IPS-18c (cell line): Measurements from ENCODE around the gene LRRC10B.

Experiments used
- H3K4me3 ChIP-seq: 2 replicates; pipeline ENCODE4 v1.7.0; 2013; ENCODE audit warnings: low read depth, mild to moderate bottlenecking, low read length, moderate library complexity; ENCODE audit not compliant: insufficient read depth
- H3K9me3 ChIP-seq: one replicate; pipeline ENCODE4 v1.6.1; 2013; ENCODE audit warnings: mild to moderate bottlenecking, low read length, moderate library complexity; ENCODE audit not compliant: control insufficient read depth, insufficient read depth

LRRC10B gene

GRCh38 chr11:61534933-61535839 lies 26.6 kb downstream of the LRRC10B start:
- Histone ChIP-seq H3K4me3 (no peak overlapping the region), H3K9me3 (no peaks in the 10 kb centered on the region)

- Histone ChIP-seq H3K9me3 (no peaks in the 10 kb centered on the region), H3K4me3 (no peak overlapping the region)
These were observed 27.6 kb downstream of the LRRC10B start for GRCh38 chr11:61535998-61536675.

- Histone ChIP-seq H3K4me3 (no peak overlapping the region), H3K9me3 (no peaks in the 10 kb centered on the region)
These were observed 28.2 kb downstream of the LRRC10B start for GRCh38 chr11:61536676-61537270.

- Histone ChIP-seq H3K9me3 (no peaks in the 10 kb centered on the region), H3K4me3 (no peak overlapping the region)
These were observed 28.8 kb downstream of the LRRC10B start for GRCh38 chr11:61537326-61537725.

GRCh38 chr11:61538636-61538961 lies 30.1 kb downstream of the LRRC10B start:
- H3K4me3 ChIP-seq: no peak overlapping the region

GRCh38 chr11:61539006-61539405 lies 30.5 kb downstream of the LRRC10B start:
- no peaks in the 10 kb centered on the region for H3K9me3 ChIP-seq
- H3K4me3 ChIP-seq: no peak overlapping the region

More at GRCh38 chr11:61538636-61538961, 30.1 kb downstream of the LRRC10B start:
- no peaks in the 10 kb centered on the region for H3K9me3 ChIP-seq

GRCh38 chr11:61539831-61540357 lies 31.3 kb downstream of the LRRC10B start:
- Histone ChIP-seq H3K4me3 (no peak overlapping the region), H3K9me3 (no peaks in the 10 kb centered on the region)

GRCh38 chr11:61540528-61540927 lies 32.0 kb downstream of the LRRC10B start:
- Histone ChIP-seq H3K4me3 (no peak overlapping the region), H3K9me3 (no peaks in the 10 kb centered on the region)

GRCh38 chr11:61541598-61541997 lies 33.0 kb downstream of the LRRC10B start:
- no peaks in the 10 kb centered on the region for H3K9me3 ChIP-seq
- H3K4me3 ChIP-seq: no peak overlapping the region

- H3K9me3 ChIP-seq: no peaks in the 10 kb centered on the region
- H3K4me3 ChIP-seq: no peak overlapping the region
These were observed 33.5 kb downstream of the LRRC10B start for GRCh38 chr11:61542024-61542461.

- no peaks in the 10 kb centered on the region for H3K9me3 ChIP-seq
These were observed 34.2 kb downstream of the LRRC10B start for GRCh38 chr11:61542705-61543104.

GRCh38 chr11:61543606-61544306 lies 35.2 kb downstream of the LRRC10B start:
- H3K4me3 ChIP-seq: no peak overlapping the region
- H3K9me3 ChIP-seq: no peaks in the 10 kb centered on the region

More at GRCh38 chr11:61542705-61543104, 34.2 kb downstream of the LRRC10B start:
- no peak overlapping the region for H3K4me3 ChIP-seq

- H3K9me3 ChIP-seq: no peaks in the 10 kb centered on the region
- no peak overlapping the region for H3K4me3 ChIP-seq
These were observed 35.9 kb downstream of the LRRC10B start for GRCh38 chr11:61544466-61544865.

GRCh38 chr11:61545341-61545740 lies 36.8 kb downstream of the LRRC10B start:
- H3K9me3 ChIP-seq: no peaks in the 10 kb centered on the region
- no peak overlapping the region for H3K4me3 ChIP-seq

GRCh38 chr11:61545921-61546320 lies 37.4 kb downstream of the LRRC10B start:
- H3K9me3 ChIP-seq: no peaks in the 10 kb centered on the region

GRCh38 chr11:61546663-61547062 lies 38.1 kb downstream of the LRRC10B start:
- no peak overlapping the region for H3K4me3 ChIP-seq
- no peaks in the 10 kb centered on the region for H3K9me3 ChIP-seq

More at GRCh38 chr11:61545921-61546320, 37.4 kb downstream of the LRRC10B start:
- no peak overlapping the region for H3K4me3 ChIP-seq

GRCh38 chr11:61547246-61547645 lies 38.7 kb downstream of the LRRC10B start:
- Histone ChIP-seq H3K4me3 (no peak overlapping the region), H3K9me3 (no peaks in the 10 kb centered on the region)
